H1 (cell line): Measurements from ENCODE around the gene NR2F1. TPM values are rescaled to one million over a fixed set of nuclear protein-coding genes. Genes with fewer than 3 reads are reported as not detected.

Experiments used
- CTCF ChIA-PET: fragments of 300-600 bp; sonication (Branson Sonifier 250); formaldehyde crosslinking; loops from one replicate; lab custom pipeline; 2021; ENCODE audit not compliant: partially characterized antibody; lab: Charles Lee
- POLR2A ChIA-PET: fragments of 300-600 bp; sonication (Branson Sonifier 250); formaldehyde crosslinking; loops from one replicate; lab custom pipeline; 2021; ENCODE audit warnings: inconsistent platforms; ENCODE audit not compliant: partially characterized antibody; lab: Charles Lee
- DNase-seq, 2 experiments: peaks; one replicate each; pipeline versions ENCODE4 v3.0.0 to v3.0.0-alpha.2; 2010 to 2022; ENCODE audit warnings: low spot score in 2 of 2, low read depth in 1 of 2, mixed read lengths in 1 of 2
- FAIRE-seq: peaks from 2 replicates; lab custom pipeline; 2011; peaks lifted over from hg19 to GRCh38; lab: Jason Lieb, UNC
- H2AFZ ChIP-seq: 2 replicates; pipeline ENCODE4 v1.8.1; 2012; ENCODE audit warnings: low read length, inconsistent platforms
- H2AK5ac ChIP-seq: 2 replicates; pipeline ENCODE4 v1.6.1; 2013; ENCODE audit warnings: low read depth, low read length
- H2BK120ac ChIP-seq: replicated peaks from 2 replicates; pipeline ENCODE3; 2013; ENCODE audit warnings: low read depth, low read length, inconsistent platforms
- H2BK12ac ChIP-seq: 2 replicates; pipeline ENCODE4 v1.6.1; 2013; ENCODE audit warnings: low read depth, low read length
- H2BK15ac ChIP-seq: 2 replicates; pipeline ENCODE4 v1.6.1; 2013; ENCODE audit warnings: low read length
- H2BK20ac ChIP-seq: 2 replicates; pipeline ENCODE4 v1.6.1; 2013; ENCODE audit warnings: low read length
- H2BK5ac ChIP-seq: 2 replicates; pipeline ENCODE4 v1.6.1; 2013; ENCODE audit warnings: low read depth, low read length
- H3K14ac ChIP-seq: 2 replicates; pipeline ENCODE4 v1.6.1; 2013; ENCODE audit warnings: inconsistent platforms; ENCODE audit not compliant: insufficient read length
- H3K18ac ChIP-seq: 2 replicates; pipeline ENCODE4 v1.6.1; 2013; ENCODE audit warnings: low read length; ENCODE audit errors: extremely low read depth
- H3K23ac ChIP-seq: 2 replicates; pipeline ENCODE4 v1.6.1; 2013; ENCODE audit warnings: inconsistent platforms; ENCODE audit not compliant: insufficient read length
- H3K23me2 ChIP-seq: 2 replicates; pipeline ENCODE4 v1.6.1; 2013; ENCODE audit warnings: low read depth, low read length
- H3K27ac ChIP-seq: 2 replicates; pipeline ENCODE4 v1.6.1; 2011; ENCODE audit warnings: low read depth, low read length, inconsistent platforms
- H3K27me3 ChIP-seq, 4 experiments: replicated peaks in 1 of 4; 1 replicate in 1 of 4; 2 replicates in 3 of 4; pipeline versions ENCODE4 v1.6.1 to v1.8.1; 2011 to 2013; ENCODE audit warnings: low read length in 3 of 4, mild to moderate bottlenecking in 3 of 4, inconsistent platforms in 2 of 4, mixed read lengths in 2 of 4, moderate library complexity in 1 of 4; ENCODE audit not compliant: control insufficient read depth in 3 of 4, insufficient read depth in 3 of 4; ENCODE audit errors: extremely low read depth in 1 of 4
- H3K36me3 ChIP-seq, 4 experiments: 2 replicates each; pipeline versions ENCODE4 v1.6.1 to v1.8.1; 2011 to 2013; ENCODE audit warnings: mild to moderate bottlenecking in 4 of 4, low read length in 3 of 4, moderate library complexity in 2 of 4, control low read depth in 1 of 4, inconsistent platforms in 1 of 4; ENCODE audit not compliant: insufficient read depth in 4 of 4, control insufficient read depth in 2 of 4
- H3K4ac ChIP-seq: replicated peaks from 2 replicates; pipeline ENCODE3; 2013; ENCODE audit warnings: low read length, low read depth, mixed read lengths, inconsistent platforms; ENCODE audit not compliant: insufficient read length
- H3K4me1 ChIP-seq, 4 experiments: replicated peaks in 1 of 4; 1 replicate in 1 of 4; 2 replicates in 3 of 4; pipeline versions ENCODE4 v1.6.1 to v1.8.1; 2011 to 2013; ENCODE audit warnings: low read length in 3 of 4, inconsistent platforms in 2 of 4, mixed read lengths in 1 of 4; ENCODE audit not compliant: insufficient read depth in 4 of 4, control insufficient read depth in 3 of 4
- H3K4me2 ChIP-seq, 2 experiments: 2 replicates each; pipeline versions ENCODE4 v1.6.1 to v1.8.1; 2011 to 2013; ENCODE audit warnings: low read depth in 2 of 2, low read length in 2 of 2, control low read depth in 1 of 2, inconsistent platforms in 1 of 2, mild to moderate bottlenecking in 1 of 2; ENCODE audit not compliant: insufficient read depth in 1 of 2
- H3K4me3 ChIP-seq, 4 experiments: fragments of 200-600, 300-600 bp in 1 of 4; sonication (generic), shearing (Covaris generic), sonication (Bioruptor Twin) in 1 of 4; 2 replicates each; pipeline versions ENCODE4 v1.5.1 to v1.8.1; 2011 to 2016; ENCODE audit warnings: low read length in 4 of 4, low read depth in 3 of 4, control low read depth in 2 of 4, inconsistent platforms in 2 of 4, mild to moderate bottlenecking in 2 of 4, mixed read lengths in 1 of 4, moderate library complexity in 1 of 4; ENCODE audit not compliant: insufficient read depth in 2 of 4; ENCODE audit errors: extremely low read depth in 1 of 4
- H3K56ac ChIP-seq: replicated peaks from 2 replicates; pipeline ENCODE3; 2013; ENCODE audit warnings: low read depth, mild to moderate bottlenecking, mixed read lengths, low read length, inconsistent platforms; ENCODE audit not compliant: insufficient read length
- H3K79me1 ChIP-seq: 2 replicates; pipeline ENCODE4 v1.6.1; 2013; ENCODE audit warnings: low read depth, low read length, control low read depth
- H3K79me2 ChIP-seq, 2 experiments: 2 replicates each; pipeline versions ENCODE4 v1.6.1 to v1.8.1; 2012 to 2013; ENCODE audit warnings: low read length in 2 of 2, mild to moderate bottlenecking in 2 of 2, inconsistent platforms in 1 of 2; ENCODE audit not compliant: insufficient read depth in 2 of 2, control insufficient read depth in 1 of 2
- H3K9ac ChIP-seq, 4 experiments: replicated peaks in 1 of 4; 1 replicate in 1 of 4; 2 replicates in 3 of 4; pipeline versions ENCODE4 v1.6.1 to v1.8.1; 2011 to 2013; ENCODE audit warnings: low read depth in 3 of 4, low read length in 3 of 4, control low read depth in 2 of 4, mild to moderate bottlenecking in 2 of 4, moderate library complexity in 2 of 4, inconsistent platforms in 1 of 4; ENCODE audit errors: extremely low read depth in 1 of 4
- H3K9me3 ChIP-seq, 2 experiments: 2 replicates each; pipeline versions ENCODE4 v1.6.1 to v1.8.1; 2012 to 2013; ENCODE audit warnings: mild to moderate bottlenecking in 2 of 2, moderate library complexity in 2 of 2, control low read depth in 1 of 2, inconsistent platforms in 1 of 2, low read depth in 1 of 2, low read length in 1 of 2, mixed read lengths in 1 of 2; ENCODE audit not compliant: insufficient read depth in 2 of 2
- H4K20me1 ChIP-seq, 2 experiments: replicated peaks in 1 of 2; 2 replicates each; pipeline versions ENCODE3 to v1.8.1; 2011 to 2013; ENCODE audit warnings: inconsistent platforms in 2 of 2, low read length in 2 of 2, mild to moderate bottlenecking in 1 of 2; ENCODE audit not compliant: insufficient read depth in 2 of 2, control insufficient read depth in 1 of 2
- H4K5ac ChIP-seq: 2 replicates; pipeline ENCODE4 v1.6.1; 2013; ENCODE audit warnings: low read length, low read depth, mixed read lengths, inconsistent platforms; ENCODE audit not compliant: insufficient read length
- H4K8ac ChIP-seq: 2 replicates; pipeline ENCODE4 v1.8.0; 2013; ENCODE audit warnings: mild to moderate bottlenecking, moderate library complexity, low read length, inconsistent platforms; ENCODE audit not compliant: insufficient read depth; ENCODE audit errors: extremely low read depth
- H4K91ac ChIP-seq: replicated peaks from 2 replicates; pipeline ENCODE3; 2013; ENCODE audit warnings: low read length, mixed read lengths, inconsistent platforms; ENCODE audit not compliant: insufficient read length
- ATF2 ChIP-seq: IDR thresholded peaks from 2 replicates; pipeline ENCODE4 v1.6.1; 2012; ENCODE audit warnings: low read length, inconsistent platforms
- CBX5 ChIP-seq: fragments of 300-800, 300-1000 bp; sonication (generic); IDR thresholded peaks from 2 replicates; pipeline ENCODE4 v1.7.1; 2016; ENCODE audit warnings: antibody characterized with exemption, low read length, low read depth
- CBX8 ChIP-seq: fragments of 300-800, 300-1000 bp; sonication (generic); IDR thresholded peaks from 2 replicates; pipeline ENCODE4 v1.7.1; 2016; ENCODE audit warnings: low read depth, low read length, borderline replicate concordance
- FOSL1 ChIP-seq: IDR thresholded peaks from 2 replicates; pipeline ENCODE4 v1.6.1; 2011; ENCODE audit warnings: mild to moderate bottlenecking, low read depth, low read length, moderate library complexity; ENCODE audit not compliant: insufficient read depth
- NANOG ChIP-seq: IDR thresholded peaks from 2 replicates; pipeline ENCODE4 v1.6.1; 2011; ENCODE audit warnings: low read length, low read depth, mild to moderate bottlenecking, inconsistent platforms; ENCODE audit not compliant: insufficient read depth, poor library complexity, severe bottlenecking
- RFX5 ChIP-seq: IDR thresholded peaks from 2 replicates; pipeline ENCODE4 v1.6.1; 2011; ENCODE audit warnings: low read depth, low read length, improper control_type of control experiment, borderline replicate concordance
- RXRA ChIP-seq: IDR thresholded peaks from 2 replicates; pipeline ENCODE4 v1.6.1; 2011; ENCODE audit warnings: low read depth, mild to moderate bottlenecking, low read length, moderate library complexity; ENCODE audit not compliant: insufficient read depth
- SP2 ChIP-seq: IDR thresholded peaks from 2 replicates; pipeline ENCODE4 v1.6.1; 2012; ENCODE audit warnings: mild to moderate bottlenecking, low read length, inconsistent platforms
- WGBS, 2 experiments: shearing (Covaris generic) in 1 of 2; methylation state at CpG; one replicate each; pipeline versions ENCODE4 v1.1.6 to v1.1.7; 2013 to 2015; ENCODE audit warnings: low lambda C conversion rate in 2 of 2, mixed read lengths in 2 of 2, inconsistent platforms in 1 of 2, low coverage in 1 of 2, missing lambda C conversion rate in 1 of 2; ENCODE audit not compliant: insufficient replicate concordance in 2 of 2, insufficient coverage in 1 of 2, insufficient read length in 1 of 2; ENCODE audit errors: extremely low coverage in 1 of 2, missing lambda C conversion rate in 1 of 2; 5-methylcytosine and 5-hydroxymethylcytosine counted together
- polyA plus RNA-seq, 7 experiments: library from polyadenylated mRNA; depleted of rRNA in 3 of 7; stranded (reverse) in 5 of 7; unstranded in 2 of 7; fragments of >200 nt in 5 of 7; fragments of 200-250 nt in 2 of 7; gene quantifications; 1 replicate in 5 of 7; 2 replicates in 1 of 7; 4 replicates in 1 of 7; pipeline versions ENCODE4 v1.2.1 to v1.2.3, GENCODE V29; 2011 to 2013; ENCODE audit warnings: missing spikeins in 2 of 7, mixed read lengths in 2 of 7
- total RNA-seq: library from RNA; stranded (reverse); fragmentation: NEBNext Ultra II Directional; extraction: Animal tissue kit (Norgen Biotek cat#: 25700); gene quantifications from 2 replicates; pipeline ENCODE4 v1.2.1, GENCODE V29; 2021

Gene NR2F1
- total and polyA plus RNA-seq, 2 of the 8 experiments (the other 6 are each of a cell fraction or from before 2014, with no cell fraction given): not detected

GRCh38 chr5:93623153-93623552 lies 40.1 kb downstream of the NR2F1 start:
- H2BK15ac ChIP-seq: no peak overlapping the region
- H3K23me2 ChIP-seq: peaks cover 8% of the 10 kb centered on the region; the same call in 1 of the 2 replicates
- no peaks in the 10 kb centered on the region for H3K36me3 ChIP-seq
- H2BK20ac ChIP-seq: no peak overlapping the region
- no peak overlapping the region for H2BK12ac ChIP-seq
- no peaks in the 10 kb centered on the region for H3K79me1 ChIP-seq
- H3K56ac ChIP-seq: no peak overlapping the region
- FAIRE-seq: no peak
- H4K20me1 ChIP-seq: peaks cover 3 to 5% of the 10 kb centered on the region in 2 experiments
- no peak overlapping the region for H3K4me3 ChIP-seq
- no peak overlapping the region for H3K23ac ChIP-seq
- no peak overlapping the region for H3K18ac ChIP-seq
- no peak overlapping the region for H4K5ac ChIP-seq
- H2AK5ac ChIP-seq: no peak overlapping the region
- CTCF ChIA-PET: no interaction called here
- no peak overlapping the region for H2BK120ac ChIP-seq
- no peaks in the 10 kb centered on the region for H3K79me2 ChIP-seq
- H2BK5ac ChIP-seq: no peak overlapping the region
- no peak overlapping the region for H2AFZ ChIP-seq
- peaks cover 0 to 5% (median 2%) of the 10 kb centered on the region in 4 experiments; a peak in 3 of 7 replicates for H3K4me1 ChIP-seq
- DNase-seq: no peak
- no peak for TF ChIP-seq CBX5
- no peak for TF ChIP-seq ATF2
- no peak for TF ChIP-seq SP2
- TF ChIP-seq NANOG: no peak
- no peak for TF ChIP-seq FOSL1
- no peak for TF ChIP-seq CBX8
- no peak for TF ChIP-seq RFX5
- no peak for TF ChIP-seq RXRA
- 70% methylated on average over 4 of the region's 4 CpGs; no CpG with 5 or more reads in 1 of the 2 experiments for WGBS, 2 experiments
- peaks cover 12 to 44% (median 29%) of the 10 kb centered on the region in 4 experiments for H3K27me3 ChIP-seq
- H3K27ac ChIP-seq: no peak overlapping the region
- no peak overlapping the region for H3K4ac ChIP-seq
- H3K9me3 ChIP-seq: no peaks in the 10 kb centered on the region
- no peak overlapping the region for H3K4me2 ChIP-seq
- H3K9ac ChIP-seq: no peak overlapping the region
- no peak overlapping the region for H3K14ac ChIP-seq
- H4K91ac ChIP-seq: no peak overlapping the region
- H4K8ac ChIP-seq: no peak overlapping the region
- POLR2A ChIA-PET: no interaction called here
